Ascending aorta (tissue), 2 donors: ENCODE results near the gene RCSD1. TPM values are rescaled to one million over a fixed set of nuclear protein-coding genes. Genes with fewer than 3 reads are reported as not detected.

Experiments used
- DNase-seq, 2 donors: peaks; one replicate each; pipeline ENCODE4 v3.0.0-alpha.2; 2019; ENCODE audit warnings: low spot score in 2 of 2
- H3K27ac ChIP-seq, 2 donors: fragments of 200-600 bp; sonication (generic); one replicate each; pipeline ENCODE4 v1.5.1; 2016 to 2017; ENCODE audit warnings: mild to moderate bottlenecking in 1 of 2
- H3K27me3 ChIP-seq: fragments of 200-600 bp; sonication (generic); one replicate; pipeline ENCODE4 v1.5.1; 2017
- H3K36me3 ChIP-seq, 2 donors: fragments of 200-600 bp; sonication (generic); one replicate each; pipeline ENCODE4 v1.5.1; 2016
- H3K4me1 ChIP-seq, 2 donors: fragments of 200-600 bp; sonication (generic); one replicate each; pipeline ENCODE4 v1.5.1; 2016 to 2017; ENCODE audit warnings: mild to moderate bottlenecking in 1 of 2
- H3K4me3 ChIP-seq, 2 donors: fragments of 200-600 bp; sonication (generic); one replicate each; pipeline ENCODE4 v1.5.1; 2016 to 2017; ENCODE audit warnings: mild to moderate bottlenecking in 1 of 2
- H3K9me3 ChIP-seq, 2 donors: fragments of 200-600 bp; sonication (generic); one replicate each; pipeline ENCODE4 v1.5.1; 2016
- CTCF ChIP-seq, 3 experiments: fragments of 200-600 bp in 2 of 3; fragments of 450-650 bp in 1 of 3; sonication (generic) in 2 of 3; IDR thresholded peaks; one replicate each; pipeline ENCODE4 v1.5.1; 2016 to 2019; ENCODE audit warnings: antibody characterized with exemption in 3 of 3, mild to moderate bottlenecking in 1 of 3, moderate library complexity in 1 of 3
- intact Hi-C: fragments of 100-400 bp; cut with DNase I; formaldehyde crosslinking; loops from one replicate; pipeline ENCODE4 v1.15.1; 2023
- total RNA-seq: library from RNA; depleted of rRNA; stranded (reverse); fragments of >200 nt; gene quantifications from one replicate; pipeline ENCODE4 v1.1.0, GENCODE V29; 2016

RCSD1 gene
- total RNA-seq, 1 donor from 2014 or later = 36.8 TPM

GRCh38 chr1:167638064-167638463 is 8.0 kb downstream of the RCSD1 start:
- DNase-seq = no peak
- Histone ChIP-seq H3K4me3 (no peak overlapping the region), H3K27ac (no peak overlapping the region), H3K4me1 (peaks cover 0 to 15% of the 10 kb centered on the region in 2 donors), H3K27me3 (no peaks in the 10 kb centered on the region), H3K9me3 (no peaks in the 10 kb centered on the region), H3K36me3 (no peaks in the 10 kb centered on the region)
- intact Hi-C loops = no loop called here
- TF ChIP-seq CTCF (IDR thresholded peaks at IDR 0.05) = no peak

GRCh38 chr1:167640051-167640450 is 10.0 kb downstream of the RCSD1 start:
- Histone ChIP-seq H3K4me3 (no peak overlapping the region), H3K27ac (no peak overlapping the region), H3K4me1 (peaks cover 0 to 15% of the 10 kb centered on the region in 2 donors), H3K27me3 (no peaks in the 10 kb centered on the region), H3K9me3 (no peaks in the 10 kb centered on the region), H3K36me3 (no peaks in the 10 kb centered on the region)
- intact Hi-C loops = no loop called here
- no peak for DNase-seq
- no peak for TF ChIP-seq CTCF (IDR thresholded peaks at IDR 0.05)

DNA sequence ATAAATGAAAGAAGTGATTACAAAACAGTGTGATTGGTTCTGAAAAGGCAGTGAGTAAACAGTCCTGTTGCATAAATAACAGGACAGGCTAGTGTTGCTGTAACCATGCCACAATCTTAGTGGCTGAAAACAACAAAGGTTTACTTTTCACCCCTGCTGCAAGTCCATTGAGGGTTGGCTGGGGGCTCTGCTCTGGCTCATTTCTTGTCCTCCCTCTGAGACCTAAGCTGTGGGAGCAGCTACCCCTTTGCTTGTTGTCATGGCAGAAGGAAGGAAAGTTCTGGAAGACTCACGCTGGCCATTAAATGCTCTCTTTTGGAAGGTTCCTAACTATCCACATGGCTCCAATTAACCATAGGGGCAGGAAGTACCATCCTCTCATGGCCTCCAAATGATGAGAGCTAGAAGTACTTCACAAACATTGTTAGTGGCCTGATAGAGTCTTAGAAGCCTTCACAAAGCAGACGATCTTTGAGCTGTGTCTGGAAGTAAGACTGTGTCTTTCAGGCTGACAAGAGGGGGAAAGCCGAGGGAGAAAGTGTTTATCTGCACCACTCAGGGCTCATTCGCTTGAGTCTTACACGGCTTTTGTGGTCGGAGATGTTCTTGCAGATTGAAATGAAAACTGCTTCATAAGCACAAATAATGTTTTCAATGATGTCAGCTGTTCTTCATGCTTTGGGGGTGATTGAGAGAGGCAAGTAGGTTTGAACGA is 11.9 kb downstream of the RCSD1 start:
- Histone ChIP-seq H3K9me3 (no peaks in the 10 kb centered on the region), H3K4me1 (no peaks in the 10 kb centered on the region), H3K36me3 (no peaks in the 10 kb centered on the region), H3K27ac (no peak overlapping the region), H3K27me3 (no peaks in the 10 kb centered on the region), H3K4me3 (no peak overlapping the region)
- intact Hi-C loops = no loop called here
- DNase-seq = no peak
- TF ChIP-seq CTCF (IDR thresholded peaks at IDR 0.05) = no peak

- intact Hi-C loops = no loop called here
- Histone ChIP-seq H3K9me3 (no peaks in the 10 kb centered on the region), H3K4me1 (no peaks in the 10 kb centered on the region), H3K27ac (no peak overlapping the region), H3K27me3 (no peaks in the 10 kb centered on the region), H3K36me3 (no peaks in the 10 kb centered on the region), H3K4me3 (no peak overlapping the region)
- no peak for TF ChIP-seq CTCF (IDR thresholded peaks at IDR 0.05)
- DNase-seq = no peak
Observed at GRCh38 chr1:167642501-167642826, 12.4 kb downstream of the RCSD1 start.

DNA sequence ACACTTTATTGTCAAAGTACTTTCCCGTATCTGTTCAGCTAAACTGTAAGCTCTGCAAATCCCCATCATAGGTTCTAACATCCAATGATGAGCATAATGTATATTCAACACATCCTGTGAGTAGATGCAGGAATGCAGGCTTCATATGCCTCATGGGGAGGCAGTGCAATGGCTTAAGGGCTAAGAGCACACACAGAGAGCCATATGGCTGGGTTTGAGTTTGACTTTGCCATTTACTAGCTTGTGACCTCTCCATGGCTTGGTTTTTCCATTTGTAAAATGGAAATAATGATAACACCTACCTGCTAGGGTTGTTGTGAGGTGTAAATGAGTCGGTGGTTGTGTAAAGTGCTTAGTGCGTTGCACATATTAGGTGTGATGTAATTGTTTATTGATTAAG is 13.4 kb downstream of the RCSD1 start:
- H3K9me3 ChIP-seq = no peaks in the 10 kb centered on the region
- no peak for DNase-seq
- H3K4me3 ChIP-seq = no peak overlapping the region
- no peaks in the 10 kb centered on the region for H3K4me1 ChIP-seq
- no peaks in the 10 kb centered on the region for H3K36me3 ChIP-seq
- intact Hi-C loops = no loop called here
- no peaks in the 10 kb centered on the region for H3K27me3 ChIP-seq
- TF ChIP-seq CTCF (IDR thresholded peaks at IDR 0.05) = no peak
- H3K27ac ChIP-seq = no peak overlapping the region

DNA sequence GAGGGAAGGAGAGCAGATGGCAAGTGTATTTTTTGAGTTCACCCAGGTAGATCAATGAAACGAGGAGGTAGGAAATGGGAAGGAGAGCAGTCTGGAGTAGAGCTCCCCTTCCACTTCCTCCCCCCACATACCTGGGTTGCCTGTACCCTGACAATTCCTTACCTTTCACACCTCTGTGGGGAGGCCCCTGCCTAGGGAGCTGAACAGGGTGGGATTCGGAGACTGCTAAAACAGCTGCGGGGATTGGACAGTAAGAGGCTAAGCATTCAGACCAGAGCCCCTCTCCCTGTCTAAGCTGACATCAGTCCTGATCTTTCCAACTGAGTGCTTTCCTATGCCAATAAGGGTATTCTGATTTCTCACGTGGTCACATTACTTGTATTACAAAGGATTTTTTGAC is 14.5 kb downstream of the RCSD1 start:
- H3K4me3 ChIP-seq = no peak overlapping the region
- TF ChIP-seq CTCF (IDR thresholded peaks at IDR 0.05) = no peak
- no peak overlapping the region for H3K27ac ChIP-seq
- H3K36me3 ChIP-seq = no peaks in the 10 kb centered on the region
- intact Hi-C loops = no loop called here
- H3K27me3 ChIP-seq = no peaks in the 10 kb centered on the region
- no peaks in the 10 kb centered on the region for H3K4me1 ChIP-seq
- no peaks in the 10 kb centered on the region for H3K9me3 ChIP-seq
- DNase-seq = no peak
